Astrocyte (in vitro differentiated cells and primary cell): Measurements from ENCODE around the gene TJAP1. TPM values are rescaled to one million over a fixed set of nuclear protein-coding genes. Genes with fewer than 3 reads are reported as not detected.

Experiments used
- DNase-seq: peaks from one replicate; pipeline ENCODE4 v3.0.0-alpha.2; 2010; ENCODE audit warnings: low read depth
- FAIRE-seq: peaks from 2 replicates; lab custom pipeline; 2011; peaks lifted over from hg19 to GRCh38; lab: Jason Lieb, UNC
- H2AFZ ChIP-seq: 2 replicates; pipeline ENCODE4 v1.6.0; 2012; ENCODE audit warnings: low read depth, low read length, inconsistent platforms
- H3K27ac ChIP-seq: 2 replicates; pipeline ENCODE4 v1.5.1; 2011; ENCODE audit warnings: low read depth, low read length, inconsistent platforms
- H3K27me3 ChIP-seq: 2 replicates; pipeline ENCODE4 v1.6.0; 2011; ENCODE audit warnings: low read length, inconsistent platforms; ENCODE audit not compliant: insufficient read depth
- H3K36me3 ChIP-seq: 2 replicates; pipeline ENCODE4 v1.5.1; 2011; ENCODE audit warnings: low read length, inconsistent platforms; ENCODE audit not compliant: insufficient read depth
- H3K4me1 ChIP-seq: 2 replicates; pipeline ENCODE4 v1.5.1; 2011; ENCODE audit warnings: low read length, inconsistent platforms; ENCODE audit not compliant: insufficient read depth
- H3K4me2 ChIP-seq: 2 replicates; pipeline ENCODE4 v1.6.0; 2012; ENCODE audit warnings: low read length, inconsistent platforms
- H3K4me3 ChIP-seq: 2 replicates; pipeline ENCODE4 v1.5.1; 2011; ENCODE audit warnings: low read depth, mild to moderate bottlenecking, low read length, inconsistent platforms; ENCODE audit not compliant: insufficient read depth
- H3K79me2 ChIP-seq: 2 replicates; pipeline ENCODE4 v1.6.0; 2012; ENCODE audit warnings: mild to moderate bottlenecking, low read length, inconsistent platforms; ENCODE audit not compliant: insufficient read depth
- H3K9ac ChIP-seq: 2 replicates; pipeline ENCODE4 v1.6.0; 2012; ENCODE audit warnings: mild to moderate bottlenecking, low read length, inconsistent platforms
- H3K9me3 ChIP-seq: 2 replicates; pipeline ENCODE4 v1.5.1; 2012; ENCODE audit warnings: low read depth, mild to moderate bottlenecking, low read length, inconsistent platforms; ENCODE audit not compliant: insufficient read depth
- H4K20me1 ChIP-seq: 2 replicates; pipeline ENCODE4 v1.6.0; 2012; ENCODE audit warnings: low read length, inconsistent platforms; ENCODE audit not compliant: insufficient read depth
- H3K27ac Mint-ChIP-seq: one replicate; pipeline ENCODE4 v1.8.0; 2021; ENCODE audit warnings: mild to moderate bottlenecking, mixed read lengths; ENCODE audit not compliant: unreplicated experiment
- H3K27me3 Mint-ChIP-seq: one replicate; pipeline ENCODE4 v1.8.0; 2021; ENCODE audit warnings: low read depth, mixed read lengths; ENCODE audit not compliant: unreplicated experiment
- H3K36me3 Mint-ChIP-seq: one replicate; pipeline ENCODE4 v1.8.0; 2021; ENCODE audit warnings: low read depth, mixed read lengths; ENCODE audit not compliant: unreplicated experiment
- H3K4me1 Mint-ChIP-seq: one replicate; pipeline ENCODE4 v1.8.0; 2021; ENCODE audit warnings: low read depth, mixed read lengths; ENCODE audit not compliant: unreplicated experiment
- H3K4me3 Mint-ChIP-seq: one replicate; pipeline ENCODE4 v1.8.0; 2021; ENCODE audit warnings: mild to moderate bottlenecking, moderate library complexity, mixed read lengths; ENCODE audit not compliant: unreplicated experiment
- H3K9me3 Mint-ChIP-seq: one replicate; pipeline ENCODE4 v1.8.0; 2021; ENCODE audit warnings: mild to moderate bottlenecking, mixed read lengths; ENCODE audit not compliant: unreplicated experiment
- CTCF ChIP-seq: IDR thresholded peaks from 2 replicates; pipeline ENCODE4 v1.5.1; 2011; ENCODE audit warnings: low read depth, mild to moderate bottlenecking, inconsistent platforms, low read length, moderate library complexity; ENCODE audit not compliant: insufficient read depth
- EZH2 ChIP-seq: IDR thresholded peaks from 2 replicates; pipeline ENCODE4 v1.6.1; 2012; ENCODE audit warnings: mild to moderate bottlenecking, low read length, inconsistent platforms; ENCODE audit not compliant: insufficient read depth
- total RNA-seq: library from RNA; stranded (reverse); gene quantifications from 2 replicates; pipeline ENCODE4 v1.2.1, GENCODE V29; 2021

The TJAP1 gene
- total RNA-seq, 1 donor from 2014 or later: 26.6 TPM

GRCh38 chr6:43434001-43434840, 43.1 kb upstream of the TJAP1 start:
- Histone ChIP-seq H2AFZ (no peak overlapping the region), H3K4me1 (peaks cover 14% of the 10 kb centered on the region), H4K20me1 (peaks cover 14% of the 10 kb centered on the region), H3K27me3 (no peaks in the 10 kb centered on the region), H3K27ac (no peak overlapping the region), H3K79me2 (peaks cover 14% of the 10 kb centered on the region), H3K9ac (no peak overlapping the region), H3K36me3 (no peaks in the 10 kb centered on the region), H3K4me3 (no peak overlapping the region), H3K4me2 (no peak overlapping the region), H3K9me3 (no peaks in the 10 kb centered on the region)
- H3K27ac Mint-ChIP-seq: no peak overlapping the region
- TF ChIP-seq EZH2 (no peak), CTCF (no peak)
- peaks cover 27% of the 10 kb centered on the region for H3K36me3 Mint-ChIP-seq
- FAIRE-seq: no peak
- H3K27me3 Mint-ChIP-seq: no peaks in the 10 kb centered on the region
- H3K4me1 Mint-ChIP-seq: peaks cover 16% of the 10 kb centered on the region
- no peak overlapping the region for H3K4me3 Mint-ChIP-seq
- no peaks in the 10 kb centered on the region for H3K9me3 Mint-ChIP-seq
- no peak for DNase-seq

GRCh38 chr6:43434943-43435342, 42.4 kb upstream of the TJAP1 start:
- Mint-ChIP-seq H3K27me3 (no peaks in the 10 kb centered on the region), H3K9me3 (no peaks in the 10 kb centered on the region), H3K4me1 (peaks cover 16% of the 10 kb centered on the region), H3K4me3 (no peak overlapping the region), H3K36me3 (peaks cover 27% of the 10 kb centered on the region), H3K27ac (no peak overlapping the region)
- no peak overlapping the region for H3K27ac ChIP-seq
- no peak overlapping the region for H2AFZ ChIP-seq
- TF ChIP-seq EZH2 (no peak), CTCF (no peak)
- no peaks in the 10 kb centered on the region for H3K27me3 ChIP-seq
- peaks cover 6% of the 10 kb centered on the region for H3K79me2 ChIP-seq
- no peak overlapping the region for H3K4me3 ChIP-seq
- H3K4me2 ChIP-seq: no peak overlapping the region
- FAIRE-seq (no peak), DNase-seq (no peak)
- no peaks in the 10 kb centered on the region for H3K36me3 ChIP-seq
- H3K9me3 ChIP-seq: no peaks in the 10 kb centered on the region
- peaks cover 14% of the 10 kb centered on the region for H4K20me1 ChIP-seq
- H3K9ac ChIP-seq: no peak overlapping the region
- peaks cover 14% of the 10 kb centered on the region for H3K4me1 ChIP-seq
